Activated T-cell treated with anti-CD3 and anti-CD28 coated beads, Interleukin-2, amount 50 U/mL, for 72 hours (primary cell): ENCODE results near the gene AP1S1. TPM values are rescaled to one million over a fixed set of nuclear protein-coding genes. Genes with fewer than 3 reads are reported as not detected.

Source experiments
- ATAC-seq, 2 donors: fragments of 150-1000 bp; cut with Tn5 transposase; replicated peaks in 1 of 2; 2 replicates each; pipeline ENCODE4 v1.10.0; 2021; ENCODE audit warnings: moderate library complexity in 2 of 2, mild to moderate bottlenecking in 1 of 2
- DNase-seq, 2 donors: peaks; one replicate each; pipeline ENCODE4 v3.0.0; 2021 to 2022; ENCODE audit warnings: mixed read lengths in 1 of 2
- H3K27ac Mint-ChIP-seq: one replicate; pipeline ENCODE4 v1.8.0; 2022; ENCODE audit warnings: mild to moderate bottlenecking, moderate library complexity, mixed read lengths
- H3K27me3 Mint-ChIP-seq: one replicate; pipeline ENCODE4 v1.8.0; 2022; ENCODE audit warnings: low read depth, mixed read lengths
- H3K36me3 Mint-ChIP-seq, 2 donors: one replicate each; pipeline ENCODE4 v1.8.0; 2022; ENCODE audit warnings: mixed read lengths in 2 of 2, mild to moderate bottlenecking in 1 of 2; ENCODE audit not compliant: insufficient read depth in 2 of 2
- H3K4me1 Mint-ChIP-seq: one replicate; pipeline ENCODE4 v1.8.0; 2022; ENCODE audit warnings: low read depth, mixed read lengths
- H3K4me3 Mint-ChIP-seq, 2 donors: one replicate each; pipeline ENCODE4 v1.8.0; 2022; ENCODE audit warnings: mild to moderate bottlenecking in 2 of 2, mixed read lengths in 2 of 2, moderate library complexity in 2 of 2
- H3K9me3 Mint-ChIP-seq, 2 donors: one replicate each; pipeline ENCODE4 v1.8.0; 2022; ENCODE audit warnings: mixed read lengths in 2 of 2
- total RNA-seq, 2 donors: library from RNA; stranded (reverse); gene quantifications; one replicate each; pipeline ENCODE4 v1.2.3, GENCODE V29; 2022

AP1S1 gene
- total RNA-seq, 2 donors from 2014 or later, result 23.4 to 28.4 TPM

DNA sequence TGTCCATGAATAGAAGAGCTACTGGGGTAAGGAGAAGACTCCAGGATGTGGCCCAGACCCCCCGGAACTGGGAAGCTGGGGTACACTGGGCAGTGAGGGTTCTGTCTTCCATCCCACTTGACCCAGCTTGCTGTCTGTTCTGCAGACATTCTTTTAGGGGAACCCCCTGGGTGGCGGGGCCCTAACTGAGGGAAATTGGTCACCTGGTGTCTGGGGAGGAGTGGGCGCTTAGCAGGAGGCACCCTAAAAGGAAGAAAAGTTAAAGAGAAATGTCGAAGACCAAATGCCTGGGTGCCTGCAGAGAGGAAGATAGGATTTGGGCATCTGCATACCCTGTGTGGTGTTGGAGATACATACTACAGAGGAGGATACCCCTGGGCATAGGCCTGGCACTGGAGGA lies 1.0 kb downstream of the AP1S1 start:
- peak overlapping the region; percentile 72 to 79 for H3K4me3 Mint-ChIP-seq
- no peaks in the 10 kb centered on the region for H3K36me3 Mint-ChIP-seq
- peaks cover 19% of the 10 kb centered on the region for H3K4me1 Mint-ChIP-seq
- no peak overlapping the region for H3K27ac Mint-ChIP-seq
- DNase-seq (no peak), ATAC-seq (no peak)
- no peaks in the 10 kb centered on the region for H3K27me3 Mint-ChIP-seq
- H3K9me3 Mint-ChIP-seq, result no peaks in the 10 kb centered on the region

DNA sequence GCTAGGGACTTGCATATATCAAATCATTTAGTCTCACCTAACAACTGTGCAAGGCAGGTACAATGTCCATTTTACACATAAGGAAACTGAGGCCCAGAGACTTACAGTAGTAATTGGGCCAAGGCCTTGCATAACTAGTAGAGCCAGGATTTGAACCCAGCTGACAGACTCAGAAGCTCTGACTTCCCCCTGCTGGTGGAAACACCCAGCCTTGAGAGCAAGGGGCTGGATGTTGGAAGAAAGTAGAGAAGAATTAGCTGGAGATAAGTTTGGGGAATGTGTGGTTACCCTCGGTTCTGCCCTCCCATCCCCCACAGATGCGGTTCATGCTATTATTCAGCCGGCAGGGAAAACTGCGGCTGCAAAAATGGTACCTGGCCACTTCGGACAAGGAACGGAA lies 2.0 kb downstream of the AP1S1 start:
- Mint-ChIP-seq H3K4me1 (peaks cover 19% of the 10 kb centered on the region), H3K9me3 (no peaks in the 10 kb centered on the region)

GRCh38 chr7:101156866-101157589 lies 2.8 kb downstream of the AP1S1 start:
- no peak for ATAC-seq
- no peaks in the 10 kb centered on the region for H3K9me3 Mint-ChIP-seq
- no peak for DNase-seq
- H3K36me3 Mint-ChIP-seq, result no peaks in the 10 kb centered on the region
- H3K4me3 Mint-ChIP-seq, result no peak overlapping the region
- no peak overlapping the region for H3K27ac Mint-ChIP-seq
- H3K27me3 Mint-ChIP-seq, result no peaks in the 10 kb centered on the region
- H3K4me1 Mint-ChIP-seq, result peaks cover 19% of the 10 kb centered on the region

More for the DNA sequence above, 2.0 kb downstream of the AP1S1 start:
- DNase-seq (no peak), ATAC-seq (no peak)
- no peak overlapping the region for H3K4me3 Mint-ChIP-seq
- no peaks in the 10 kb centered on the region for H3K36me3 Mint-ChIP-seq
- no peak overlapping the region for H3K27ac Mint-ChIP-seq
- H3K27me3 Mint-ChIP-seq, result no peaks in the 10 kb centered on the region

- ATAC-seq, result no peak
- no peak overlapping the region for H3K27ac Mint-ChIP-seq
- no peak overlapping the region for H3K4me3 Mint-ChIP-seq
- H3K27me3 Mint-ChIP-seq, result peaks cover 12% of the 10 kb centered on the region
- no peaks in the 10 kb centered on the region for H3K36me3 Mint-ChIP-seq
- no peaks in the 10 kb centered on the region for H3K9me3 Mint-ChIP-seq
- H3K4me1 Mint-ChIP-seq, result peaks cover 27% of the 10 kb centered on the region
- DNase-seq, result no peak
Measured at GRCh38 chr7:101159696-101160674, 5.7 kb downstream of the AP1S1 start.

DNA sequence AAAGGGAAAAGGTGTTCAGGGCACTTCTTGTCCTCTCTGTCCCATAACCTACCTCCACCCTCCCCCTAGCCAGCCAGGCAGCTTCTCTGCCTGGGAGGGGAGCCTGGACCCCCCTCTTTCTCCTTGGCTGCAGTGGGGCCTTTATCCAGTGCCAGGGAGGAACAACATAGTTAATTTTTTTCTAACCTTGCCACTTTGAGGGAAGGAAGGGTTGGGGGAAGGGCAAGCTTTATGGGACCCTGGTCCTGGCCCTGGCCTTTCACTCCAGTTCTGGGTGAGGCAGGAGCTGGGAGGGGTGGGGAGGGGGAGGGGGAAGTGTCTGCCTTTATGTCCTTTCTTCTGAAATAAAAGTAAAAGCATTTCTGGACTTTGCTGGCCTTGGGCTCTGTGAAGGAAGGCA lies 6.6 kb downstream of the AP1S1 start:
- Mint-ChIP-seq H3K36me3 (peaks cover 2% of the 10 kb centered on the region in 2 donors), H3K27ac (no peak overlapping the region), H3K9me3 (no peaks in the 10 kb centered on the region), H3K27me3 (peaks cover 21% of the 10 kb centered on the region), H3K4me3 (no peak overlapping the region), H3K4me1 (peaks cover 28% of the 10 kb centered on the region)
- ATAC-seq, result no peak
- no peak for DNase-seq

DNA sequence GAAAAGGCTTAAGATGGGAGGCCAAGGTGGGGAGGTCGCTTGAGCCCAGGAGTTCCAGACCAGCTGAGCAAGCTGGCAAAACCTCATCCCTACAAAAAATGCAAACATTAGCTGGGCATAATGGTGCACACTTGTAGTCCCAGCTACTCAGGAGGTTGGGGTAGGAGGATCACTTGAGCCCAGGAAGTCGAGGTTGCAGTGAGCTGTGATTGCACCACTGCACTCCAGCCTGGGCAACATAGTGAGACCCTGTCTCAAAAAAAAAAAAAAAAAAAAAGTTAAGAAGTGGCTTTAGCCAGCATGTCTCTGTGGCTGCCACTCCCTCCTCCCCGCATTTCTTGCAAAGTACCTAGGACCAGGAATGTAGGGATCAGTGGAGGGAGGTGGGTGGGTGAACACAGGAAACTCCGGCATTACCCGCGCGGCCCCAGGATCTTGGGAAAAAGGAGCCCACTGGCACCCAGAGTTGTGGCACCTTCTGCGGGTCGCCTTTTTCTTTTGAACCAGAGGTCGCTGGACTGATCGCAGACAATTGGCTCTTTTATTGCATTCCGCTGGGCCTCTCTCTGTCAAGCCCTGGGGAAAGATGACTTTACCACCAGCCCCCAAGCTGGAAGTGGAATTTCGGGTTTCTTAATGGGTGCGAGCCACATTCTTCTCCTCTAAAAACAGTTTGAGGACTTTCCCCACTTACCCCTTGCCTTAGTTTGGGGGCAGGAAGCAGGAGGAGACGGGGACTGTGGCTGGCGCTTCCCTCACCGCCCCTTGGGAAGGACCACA lies 7.6 kb downstream of the AP1S1 start:
- H3K27ac Mint-ChIP-seq, result peak overlapping the region; percentile 73
- DNase-seq (no peak), ATAC-seq (no peak)
- no peaks in the 10 kb centered on the region for H3K9me3 Mint-ChIP-seq
- H3K27me3 Mint-ChIP-seq, result peaks cover 31% of the 10 kb centered on the region
- H3K4me3 Mint-ChIP-seq, result peak overlapping the region; percentile 78 to 87
- H3K4me1 Mint-ChIP-seq, result peaks cover 37% of the 10 kb centered on the region
- peaks cover 2% of the 10 kb centered on the region in 2 donors for H3K36me3 Mint-ChIP-seq

DNA sequence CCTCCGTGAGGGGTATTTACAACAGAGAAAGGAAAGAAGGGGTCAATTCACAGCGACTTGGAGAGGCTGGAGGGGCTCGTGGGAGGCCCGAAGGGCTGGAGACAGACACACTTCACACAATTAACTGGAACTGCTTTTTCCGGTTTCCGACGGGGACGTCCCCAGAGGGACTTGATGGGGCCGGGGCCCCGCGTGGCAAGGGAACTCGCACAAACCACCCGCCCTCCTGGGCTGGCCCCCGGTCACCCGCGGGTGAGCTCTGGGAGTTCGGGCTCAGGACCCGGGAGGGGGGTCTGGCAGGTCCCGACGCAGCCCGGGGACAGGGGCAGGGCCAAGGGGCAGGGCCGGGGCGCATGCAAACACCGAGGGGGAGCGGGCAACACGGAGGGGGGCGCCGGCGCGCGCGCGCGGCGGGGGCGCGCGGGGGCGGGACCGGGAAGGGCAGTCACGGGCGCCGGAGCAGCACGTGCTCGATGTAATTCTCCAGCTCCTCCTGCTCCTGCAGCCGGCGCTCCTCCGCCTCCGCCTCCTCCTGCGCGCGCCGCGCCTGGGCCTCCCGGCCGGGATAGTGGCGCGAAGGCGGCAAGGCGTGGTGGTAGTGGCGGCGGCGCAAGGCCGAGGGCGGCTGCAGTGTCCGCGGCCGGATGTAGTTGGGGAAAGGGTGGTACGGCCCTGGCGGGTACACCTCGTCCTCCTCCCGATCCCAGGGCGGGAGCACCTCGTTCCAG lies 8.4 kb downstream of the AP1S1 start:
- Mint-ChIP-seq H3K27me3 (peaks cover 39% of the 10 kb centered on the region), H3K4me3 (peak overlapping the region; percentile 78 to 87), H3K27ac (peak overlapping the region; percentile 73)

GRCh38 chr7:101163279-101164070 lies 9.2 kb downstream of the AP1S1 start:
- no peak for ATAC-seq
- Mint-ChIP-seq H3K9me3 (no peaks in the 10 kb centered on the region), H3K4me1 (peaks cover 49% of the 10 kb centered on the region), H3K36me3 (peaks cover 2% of the 10 kb centered on the region in 2 donors), H3K27me3 (peaks cover 47% of the 10 kb centered on the region), H3K27ac (peak overlapping the region; percentile 48), H3K4me3 (peak overlapping the region; percentile 76 to 99)
- no peak for DNase-seq

More for the DNA sequence above, 8.4 kb downstream of the AP1S1 start:
- ATAC-seq (no peak), DNase-seq (no peak)
- Mint-ChIP-seq H3K36me3 (peaks cover 2% of the 10 kb centered on the region in 2 donors), H3K9me3 (no peaks in the 10 kb centered on the region), H3K4me1 (peaks cover 46% of the 10 kb centered on the region)

DNA sequence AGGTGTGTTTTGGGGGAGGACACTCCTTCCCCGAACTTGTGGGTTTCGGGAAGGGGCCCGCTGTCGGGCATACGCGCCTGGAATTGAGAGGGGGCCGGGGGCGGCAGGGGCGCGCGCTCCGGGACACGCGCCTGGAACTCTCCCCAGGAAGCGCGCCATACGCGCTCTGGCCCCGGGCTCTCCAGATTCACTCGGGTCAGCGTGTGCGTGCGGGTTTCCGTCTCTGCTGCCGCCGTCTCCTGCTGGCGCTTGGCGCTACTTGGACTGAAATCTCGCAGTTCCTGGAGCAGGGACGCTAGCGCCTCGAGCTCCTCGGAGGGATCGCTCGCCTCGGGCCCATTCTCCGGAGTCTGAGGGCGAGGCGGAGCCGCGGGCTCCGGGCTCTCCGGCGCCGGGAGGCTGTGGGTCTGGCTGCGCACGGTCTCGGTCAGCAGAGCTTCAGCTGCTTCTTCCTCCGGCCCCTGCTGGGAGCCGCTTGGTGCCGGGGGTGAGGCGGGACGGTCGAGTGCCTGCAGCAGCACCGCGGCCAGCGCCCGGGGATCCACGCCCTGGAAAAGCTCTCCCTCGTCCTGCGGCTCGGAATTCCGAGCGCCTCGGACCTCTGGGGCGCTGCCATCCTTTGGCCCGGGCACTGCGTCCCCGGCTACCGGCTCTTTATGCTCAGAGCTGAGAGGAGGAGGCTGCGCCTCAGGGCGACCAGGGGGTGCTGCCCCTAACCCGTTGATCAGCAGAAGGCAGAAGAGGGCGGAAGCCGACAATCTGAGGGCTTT lies 10.0 kb downstream of the AP1S1 start:
- DNase-seq (no peak), ATAC-seq (no peak)
- Mint-ChIP-seq H3K27me3 (peaks cover 54% of the 10 kb centered on the region), H3K4me3 (peak overlapping the region; percentile 85 to 99), H3K36me3 (peaks cover 2% of the 10 kb centered on the region in 2 donors), H3K27ac (no peak overlapping the region), H3K4me1 (peaks cover 57% of the 10 kb centered on the region), H3K9me3 (no peaks in the 10 kb centered on the region)

DNA sequence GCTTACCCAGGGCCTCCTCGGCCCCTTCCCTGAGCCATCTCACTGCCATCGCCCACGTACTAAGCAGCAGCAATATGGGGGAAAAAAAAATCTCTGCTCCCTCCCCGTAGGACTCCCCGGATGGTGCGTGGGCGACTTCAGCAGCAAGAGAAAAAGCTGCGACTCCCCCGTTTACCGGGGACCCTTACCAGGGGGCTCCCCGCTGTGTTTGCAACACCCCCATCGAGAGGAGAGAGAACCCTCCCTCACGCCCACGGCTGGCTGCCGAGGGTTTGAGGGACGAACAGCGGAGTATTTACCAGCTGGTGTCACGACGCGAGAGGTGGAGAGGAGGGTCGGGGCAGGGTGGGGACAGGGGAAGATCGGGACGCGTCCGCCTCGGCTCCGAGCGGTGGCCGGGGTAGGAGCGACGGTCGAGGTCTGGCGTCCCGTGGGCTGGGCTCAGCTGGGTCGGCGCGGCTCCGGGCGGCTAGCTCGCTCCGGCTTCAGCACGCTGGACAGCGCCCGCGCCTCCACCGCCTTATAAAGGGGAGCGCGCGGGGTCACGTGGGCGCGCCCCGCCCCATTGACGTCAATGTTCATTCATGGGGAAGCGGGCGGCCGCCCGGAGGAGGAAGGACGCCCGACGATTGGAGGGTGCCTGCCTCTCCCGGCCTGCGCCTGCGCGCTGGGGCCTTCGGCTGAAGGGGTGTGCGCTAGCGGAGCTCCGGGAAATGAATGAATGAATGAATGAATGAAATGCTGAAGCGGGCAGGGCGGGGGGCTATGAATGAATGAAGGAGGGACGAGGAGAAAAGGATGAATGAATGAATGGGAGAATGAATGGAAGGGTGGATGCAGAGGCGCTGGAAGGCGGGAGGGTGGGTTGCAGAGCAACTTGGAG lies 11.0 kb downstream of the AP1S1 start, which contains the start of gene VGF:
TSS of gene VGF (minus strand) at position 495 of the 883 bp plus-strand sequence. CDS start 726 bp downstream, outside the sequence.
- H3K36me3 Mint-ChIP-seq, result peaks cover 2% of the 10 kb centered on the region in 2 donors
- H3K27me3 Mint-ChIP-seq, result peaks cover 65% of the 10 kb centered on the region
- H3K4me1 Mint-ChIP-seq, result peaks cover 67% of the 10 kb centered on the region
- peak within 1 kb of the TSS; percentile 85 to 99 for H3K4me3 Mint-ChIP-seq
- H3K9me3 Mint-ChIP-seq, result no peaks in the 10 kb centered on the region
- peak; percentile 95 to 96 for DNase-seq
- H3K27ac Mint-ChIP-seq, result no peak within 1 kb of the TSS
- peak; percentile 86 to 88 for ATAC-seq
